HCT116 (cell line): ENCODE data around the gene CERS6.

Source experiments
- ATF3 ChIP-seq: IDR thresholded peaks from 2 replicates; pipeline ENCODE4 v1.6.1; 2012
- CTCF ChIP-seq, 3 experiments: fragments of 200-600 bp in 1 of 3; sonication (generic) in 1 of 3; IDR thresholded peaks in 2 of 3; conservative IDR thresholded peaks in 1 of 3; 2 replicates each; pipeline ENCODE4 v1.5.1; 2012 to 2017; ENCODE audit warnings: low read depth in 2 of 3, low read length in 2 of 3, antibody characterized with exemption in 1 of 3, borderline replicate concordance in 1 of 3, control low read depth in 1 of 3, mild to moderate bottlenecking in 1 of 3, mixed read lengths in 1 of 3, mixed run types in 1 of 3, moderate library complexity in 1 of 3; ENCODE audit not compliant: insufficient read depth in 1 of 3
- ELF1 ChIP-seq: IDR thresholded peaks from 2 replicates; pipeline ENCODE4 v1.6.1; 2012; ENCODE audit warnings: low read depth, borderline replicate concordance
- EZH2 ChIP-seq: fragments of 200-600 bp; sonication (generic); IDR thresholded peaks from 2 replicates; pipeline ENCODE4 v1.6.1; 2017; ENCODE audit warnings: antibody characterized with exemption, mixed run types
- POLR2A ChIP-seq: IDR thresholded peaks from 2 replicates; pipeline ENCODE4 v1.7.0; 2011; ENCODE audit warnings: borderline replicate concordance; ENCODE audit not compliant: insufficient read depth, insufficient read length; ENCODE audit errors: extremely low read depth
- POLR2AphosphoS5 ChIP-seq: IDR thresholded peaks from 2 replicates; pipeline ENCODE4 v1.6.1; 2011; ENCODE audit warnings: mild to moderate bottlenecking, low read depth, low read length, moderate library complexity
- REST ChIP-seq: IDR thresholded peaks from 2 replicates; pipeline ENCODE4 v1.6.1; 2012; ENCODE audit warnings: low read depth
- SIN3A ChIP-seq: IDR thresholded peaks from 2 replicates; pipeline ENCODE4 v1.6.1; 2012; ENCODE audit warnings: low read depth
- ZNF274 ChIP-seq: fragments of 200-500 bp; sonication (Bioruptor generic); IDR thresholded peaks from 2 replicates; pipeline ENCODE4 v1.6.1; 2014; ENCODE audit warnings: mild to moderate bottlenecking, low read depth, low read length, inconsistent platforms

- TF ChIP-seq REST: no peak
- TF ChIP-seq CTCF (IDR thresholded peaks at IDR 0.05 in 2 of 3, conservative IDR thresholded peaks at IDR 0.05 in 1 of 3; ENCODE audit: borderline replicate concordance in 1 of 3, insufficient read depth in 1 of 3, low read depth in 2 of 3, low read length in 2 of 3): no peak
- no peak for TF ChIP-seq POLR2AphosphoS5
- no peak for TF ChIP-seq POLR2A
- no peak for TF ChIP-seq EZH2
- TF ChIP-seq SIN3A: no peak
- TF ChIP-seq ZNF274: no peak
- no peak for TF ChIP-seq ELF1
- no peak for TF ChIP-seq ATF3
These were observed 184.0 kb downstream of the CERS6 start for GRCh38 chr2:168640039-168640438.
